ENCODE measurements around the gene NEFH.

DNA sequence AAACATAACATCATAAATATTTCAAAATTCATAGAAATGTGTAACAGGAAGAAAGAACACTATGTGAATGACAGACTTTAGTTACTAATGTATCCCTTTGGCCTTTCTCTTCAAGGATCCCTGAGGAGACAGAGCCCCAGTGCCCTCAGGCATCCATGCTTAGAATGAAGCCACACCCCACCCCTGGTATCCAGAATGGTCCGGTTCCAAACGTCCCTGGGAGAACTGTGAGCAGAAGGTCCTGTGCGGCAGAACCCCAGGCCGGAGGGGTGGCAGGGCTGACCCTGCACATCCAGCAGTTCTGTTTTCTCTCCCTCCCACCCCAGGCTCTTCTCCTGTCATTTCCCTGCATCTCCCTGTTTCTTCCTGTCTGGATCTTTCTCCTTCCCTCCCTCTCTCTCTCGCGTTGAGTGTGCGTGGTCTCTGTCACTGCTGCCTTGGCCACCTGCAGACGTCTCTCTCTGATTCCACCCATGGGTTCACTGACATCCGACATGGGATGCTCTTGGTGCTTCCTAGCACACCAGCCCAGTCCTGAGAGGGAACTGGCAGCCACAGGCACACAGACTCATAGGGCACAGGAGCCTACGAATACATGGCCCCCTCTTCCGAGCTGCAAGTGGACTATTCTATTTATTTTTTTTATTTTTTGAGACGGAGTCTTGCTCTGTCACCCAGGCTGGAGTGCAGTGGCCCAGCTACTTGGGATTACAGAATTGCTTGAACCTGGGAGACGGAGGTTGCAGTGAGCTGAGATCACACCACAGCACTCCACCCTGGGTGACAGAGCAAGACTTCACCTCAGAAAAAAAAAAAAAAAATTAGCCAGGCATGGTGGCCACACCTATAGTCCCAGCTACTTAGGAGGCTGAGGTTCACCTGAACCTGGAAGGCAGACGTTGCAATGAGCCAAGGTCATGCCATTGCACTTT is 35.9 kb upstream of the NEFH start:
- TF ChIP-seq, protein P1, sequence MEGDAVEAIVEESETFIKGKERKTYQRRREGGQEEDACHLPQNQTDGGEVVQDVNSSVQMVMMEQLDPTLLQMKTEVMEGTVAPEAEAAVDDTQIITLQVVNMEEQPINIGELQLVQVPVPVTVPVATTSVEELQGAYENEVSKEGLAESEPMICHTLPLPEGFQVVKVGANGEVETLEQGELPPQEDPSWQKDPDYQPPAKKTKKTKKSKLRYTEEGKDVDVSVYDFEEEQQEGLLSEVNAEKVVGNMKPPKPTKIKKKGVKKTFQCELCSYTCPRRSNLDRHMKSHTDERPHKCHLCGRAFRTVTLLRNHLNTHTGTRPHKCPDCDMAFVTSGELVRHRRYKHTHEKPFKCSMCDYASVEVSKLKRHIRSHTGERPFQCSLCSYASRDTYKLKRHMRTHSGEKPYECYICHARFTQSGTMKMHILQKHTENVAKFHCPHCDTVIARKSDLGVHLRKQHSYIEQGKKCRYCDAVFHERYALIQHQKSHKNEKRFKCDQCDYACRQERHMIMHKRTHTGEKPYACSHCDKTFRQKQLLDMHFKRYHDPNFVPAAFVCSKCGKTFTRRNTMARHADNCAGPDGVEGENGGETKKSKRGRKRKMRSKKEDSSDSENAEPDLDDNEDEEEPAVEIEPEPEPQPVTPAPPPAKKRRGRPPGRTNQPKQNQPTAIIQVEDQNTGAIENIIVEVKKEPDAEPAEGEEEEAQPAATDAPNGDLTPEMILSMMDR (IDR thresholded peaks at IDR 0.05 in 2 of 3, conservative IDR thresholded peaks at IDR 0.05 in 1 of 3; ENCODE audit: borderline replicate concordance in 1 of 3, insufficient read depth in 1 of 3, low read depth in 2 of 3, low read length in 2 of 3) = no peak
- TF ChIP-seq EGR1 (IDR thresholded peaks at IDR 0.05; ENCODE audit: low read depth) = no peak
- TF ChIP-seq CEBPB (IDR thresholded peaks at IDR 0.05; ENCODE audit: low read depth) = no peak
- no peak for TF ChIP-seq RAD21 (IDR thresholded peaks at IDR 0.05; ENCODE audit: low read depth)
- no peak for TF ChIP-seq CBX3 (IDR thresholded peaks at IDR 0.05; ENCODE audit: low read depth)
- TF ChIP-seq EZH2 (IDR thresholded peaks at IDR 0.05) = no peak
- TF ChIP-seq, protein P2, sequence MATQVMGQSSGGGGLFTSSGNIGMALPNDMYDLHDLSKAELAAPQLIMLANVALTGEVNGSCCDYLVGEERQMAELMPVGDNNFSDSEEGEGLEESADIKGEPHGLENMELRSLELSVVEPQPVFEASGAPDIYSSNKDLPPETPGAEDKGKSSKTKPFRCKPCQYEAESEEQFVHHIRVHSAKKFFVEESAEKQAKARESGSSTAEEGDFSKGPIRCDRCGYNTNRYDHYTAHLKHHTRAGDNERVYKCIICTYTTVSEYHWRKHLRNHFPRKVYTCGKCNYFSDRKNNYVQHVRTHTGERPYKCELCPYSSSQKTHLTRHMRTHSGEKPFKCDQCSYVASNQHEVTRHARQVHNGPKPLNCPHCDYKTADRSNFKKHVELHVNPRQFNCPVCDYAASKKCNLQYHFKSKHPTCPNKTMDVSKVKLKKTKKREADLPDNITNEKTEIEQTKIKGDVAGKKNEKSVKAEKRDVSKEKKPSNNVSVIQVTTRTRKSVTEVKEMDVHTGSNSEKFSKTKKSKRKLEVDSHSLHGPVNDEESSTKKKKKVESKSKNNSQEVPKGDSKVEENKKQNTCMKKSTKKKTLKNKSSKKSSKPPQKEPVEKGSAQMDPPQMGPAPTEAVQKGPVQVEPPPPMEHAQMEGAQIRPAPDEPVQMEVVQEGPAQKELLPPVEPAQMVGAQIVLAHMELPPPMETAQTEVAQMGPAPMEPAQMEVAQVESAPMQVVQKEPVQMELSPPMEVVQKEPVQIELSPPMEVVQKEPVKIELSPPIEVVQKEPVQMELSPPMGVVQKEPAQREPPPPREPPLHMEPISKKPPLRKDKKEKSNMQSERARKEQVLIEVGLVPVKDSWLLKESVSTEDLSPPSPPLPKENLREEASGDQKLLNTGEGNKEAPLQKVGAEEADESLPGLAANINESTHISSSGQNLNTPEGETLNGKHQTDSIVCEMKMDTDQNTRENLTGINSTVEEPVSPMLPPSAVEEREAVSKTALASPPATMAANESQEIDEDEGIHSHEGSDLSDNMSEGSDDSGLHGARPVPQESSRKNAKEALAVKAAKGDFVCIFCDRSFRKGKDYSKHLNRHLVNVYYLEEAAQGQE (IDR thresholded peaks at IDR 0.05; ENCODE audit: low read depth) = no peak
- TF ChIP-seq POLR2AphosphoS5 (IDR thresholded peaks at IDR 0.05; ENCODE audit: low read depth, low read length) = no peak
- no peak for TF ChIP-seq TCF7L2 (IDR thresholded peaks at IDR 0.05; ENCODE audit: borderline replicate concordance, extremely low read depth, insufficient read depth, insufficient read length)
- TF ChIP-seq POLR2A (IDR thresholded peaks at IDR 0.05; ENCODE audit: borderline replicate concordance, extremely low read depth, insufficient read depth, insufficient read length) = no peak
- TF ChIP-seq SIN3A (IDR thresholded peaks at IDR 0.05; ENCODE audit: low read depth) = no peak
- TF ChIP-seq JUND (IDR thresholded peaks at IDR 0.05) = no peak
- no peak for TF ChIP-seq YY1 (IDR thresholded peaks at IDR 0.05; ENCODE audit: extremely low read depth, insufficient replicate concordance, low read depth, low read length)
